Activated naive CD4-positive, alpha-beta T cell treated with anti-CD3 and anti-CD28 coated beads, Interleukin-2, amount 50 U/mL, for 16 hours (primary cell): ENCODE data around the gene UQCR11.

Source experiments
- DNase-seq: peaks from one replicate; pipeline ENCODE4 v3.0.0-alpha.2; 2020

UQCR11 gene

DNA sequence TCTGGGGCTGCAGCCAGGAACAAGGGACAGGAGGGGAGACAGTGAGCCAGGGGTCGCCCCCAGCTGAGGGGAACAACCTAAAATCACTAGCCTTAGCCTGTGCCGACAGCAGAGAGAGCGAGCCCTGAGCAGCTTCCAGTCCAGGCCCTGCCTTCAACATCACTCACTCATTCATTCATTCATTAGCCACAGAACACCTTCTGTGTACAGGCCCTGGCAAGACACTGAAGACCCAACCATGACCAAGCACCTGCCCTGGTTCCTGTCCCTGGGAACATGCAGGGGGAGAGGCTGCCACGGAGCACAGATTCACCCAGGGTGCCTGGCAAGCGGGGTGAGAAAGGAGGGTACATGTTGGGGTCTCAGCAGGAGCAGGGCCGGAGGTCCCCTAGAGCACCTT is 42.0 kb downstream of the UQCR11 start:
- DNase-seq: no peak

DNA sequence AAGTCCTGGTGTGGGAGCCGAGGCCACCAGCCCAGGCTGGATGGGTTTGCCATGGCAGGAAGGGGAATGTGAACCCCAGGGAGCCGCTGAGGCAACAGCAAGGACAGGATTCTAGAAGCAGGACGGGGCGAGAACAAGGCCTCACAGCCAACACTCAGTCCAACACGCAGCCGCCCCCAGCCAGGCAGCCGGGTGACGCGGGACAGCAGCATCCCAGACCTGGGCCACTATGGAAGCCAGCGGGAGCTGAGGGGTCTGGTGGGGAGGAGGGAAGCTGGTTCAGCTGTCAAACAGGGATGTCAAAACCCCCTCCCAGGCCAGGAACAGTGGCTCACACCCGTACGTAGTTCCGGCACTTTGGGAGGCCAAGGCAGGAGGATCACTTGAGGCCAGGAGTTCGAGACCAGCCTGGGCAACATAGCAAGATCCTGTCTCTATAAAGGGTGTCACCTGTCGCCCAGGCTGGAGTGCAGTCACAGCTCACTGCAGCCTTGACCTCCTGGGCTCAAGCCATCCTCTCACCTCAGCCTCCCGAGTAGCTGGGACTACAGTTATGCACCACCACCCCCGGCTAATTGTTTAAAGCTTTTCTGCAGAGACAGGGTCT is 43.9 kb downstream of the UQCR11 start:
- DNase-seq: no peak

DNA sequence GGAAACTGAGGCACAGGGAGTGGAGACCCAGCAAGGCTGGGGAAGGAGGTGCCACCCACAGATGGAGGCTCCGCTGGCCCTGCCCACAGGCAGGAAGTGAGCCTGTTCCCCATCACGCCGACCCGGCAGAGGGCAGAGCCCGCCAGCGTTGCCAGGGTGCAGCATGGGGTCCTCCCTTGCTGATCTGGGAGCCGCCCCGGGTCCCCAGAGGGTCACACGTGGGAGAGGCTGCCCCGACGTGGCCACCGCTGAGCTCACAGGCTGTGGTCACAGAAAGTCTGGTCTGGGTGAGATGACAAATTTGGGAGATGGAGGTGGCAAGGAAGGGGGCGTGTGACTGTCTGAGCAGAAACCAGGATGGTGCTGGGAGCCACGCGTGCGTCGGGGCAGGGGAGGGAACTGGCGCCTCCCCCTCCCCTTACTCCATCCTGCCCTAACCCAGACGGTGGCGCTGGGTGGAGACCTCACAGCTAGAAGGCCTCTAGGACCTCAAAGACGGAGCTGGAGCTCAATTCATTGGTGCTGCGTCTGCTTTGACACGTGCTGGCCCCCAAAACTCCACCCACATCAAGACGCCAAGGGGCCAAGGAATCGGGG is 44.9 kb downstream of the UQCR11 start:
- no peak for DNase-seq

DNA sequence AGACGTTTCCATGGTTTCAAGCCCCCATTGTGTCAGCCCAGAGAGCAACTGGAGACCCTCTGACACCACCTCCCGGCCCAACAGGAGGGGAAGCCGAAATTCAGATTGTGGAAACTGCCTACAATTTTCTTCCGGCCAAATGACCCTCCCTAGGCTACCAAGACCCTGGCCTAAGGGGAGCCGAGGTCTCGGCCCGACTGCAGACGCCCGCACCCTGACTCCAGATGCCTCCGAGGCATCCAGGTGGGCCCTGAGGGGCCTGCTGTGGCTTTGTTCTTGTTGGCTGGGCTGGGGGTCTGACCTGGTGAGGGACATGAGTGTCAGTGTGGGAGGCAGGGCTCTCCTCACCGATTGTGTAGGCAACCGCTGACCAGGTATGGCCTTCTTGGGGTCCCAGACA is 46.7 kb downstream of the UQCR11 start:
- DNase-seq: no peak

GRCh38 chr19:1556390-1557070 is 48.7 kb downstream of the UQCR11 start:
- no peak for DNase-seq

DNA sequence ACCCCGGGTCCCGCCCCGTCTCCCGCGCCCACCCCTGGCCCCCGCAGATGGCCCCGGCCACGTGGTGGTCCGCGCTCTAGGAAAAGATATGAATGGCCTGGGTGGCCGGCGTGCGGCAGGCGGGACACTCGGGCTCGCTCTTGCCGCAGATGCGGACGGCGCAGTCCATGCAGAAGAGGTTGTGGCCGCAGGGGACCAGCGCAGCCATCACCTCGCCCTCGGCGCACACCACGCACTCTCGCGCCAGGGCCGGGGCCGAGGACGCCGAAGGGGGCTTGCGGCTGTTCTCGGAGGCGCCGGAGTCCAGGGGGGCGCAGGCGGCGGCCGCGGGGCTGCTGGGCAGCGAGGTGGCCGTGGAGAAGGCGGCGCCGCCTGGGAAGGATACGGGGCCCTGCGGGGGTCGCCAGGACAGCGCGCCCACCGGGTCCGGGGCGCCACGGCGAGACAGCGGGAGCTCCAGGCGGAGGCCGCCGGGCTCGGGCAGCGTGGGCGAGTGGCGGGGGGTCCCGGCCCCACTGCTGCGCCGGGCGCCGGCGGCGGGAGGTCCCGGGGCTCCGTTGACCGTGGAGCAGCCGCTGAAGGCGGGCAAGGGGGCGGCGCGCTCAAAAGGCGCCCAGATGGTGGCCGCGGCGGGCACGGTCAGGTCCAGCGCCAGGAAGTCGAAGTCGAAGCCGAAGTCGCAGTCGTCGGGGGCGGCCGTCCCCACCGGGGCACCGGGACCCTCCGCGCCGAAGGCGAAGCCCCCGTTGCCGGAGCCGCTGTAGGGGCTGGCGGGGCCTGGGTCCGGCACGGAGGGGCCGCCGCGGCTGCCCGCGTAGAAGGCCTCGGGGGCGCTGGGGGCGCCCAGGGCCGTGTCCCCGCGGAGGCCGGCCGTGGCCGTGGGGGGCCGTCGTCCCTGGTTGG is 49.5 kb downstream of the UQCR11 start:
- no peak for DNase-seq

DNA sequence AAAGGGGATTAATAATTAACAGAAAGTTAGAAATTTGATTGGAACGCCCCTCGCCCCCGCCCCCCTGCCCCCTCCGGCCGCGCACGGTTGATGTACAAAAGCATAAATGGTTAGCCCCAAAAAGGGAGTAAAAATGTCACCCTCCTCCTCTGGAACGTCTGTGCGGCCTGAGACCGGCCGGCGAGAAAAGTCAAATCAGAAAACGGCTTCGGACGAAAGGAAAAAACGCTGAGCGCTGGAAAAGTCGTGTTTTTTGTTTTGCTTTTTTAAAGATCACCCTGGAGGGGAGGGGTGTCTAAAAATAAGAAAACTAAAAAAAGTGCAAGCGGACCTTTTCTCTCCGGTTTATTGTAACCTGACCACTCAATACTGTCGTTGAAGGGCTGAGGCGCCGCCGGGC is 50.3 kb downstream of the UQCR11 start:
- DNase-seq: no peak

DNA sequence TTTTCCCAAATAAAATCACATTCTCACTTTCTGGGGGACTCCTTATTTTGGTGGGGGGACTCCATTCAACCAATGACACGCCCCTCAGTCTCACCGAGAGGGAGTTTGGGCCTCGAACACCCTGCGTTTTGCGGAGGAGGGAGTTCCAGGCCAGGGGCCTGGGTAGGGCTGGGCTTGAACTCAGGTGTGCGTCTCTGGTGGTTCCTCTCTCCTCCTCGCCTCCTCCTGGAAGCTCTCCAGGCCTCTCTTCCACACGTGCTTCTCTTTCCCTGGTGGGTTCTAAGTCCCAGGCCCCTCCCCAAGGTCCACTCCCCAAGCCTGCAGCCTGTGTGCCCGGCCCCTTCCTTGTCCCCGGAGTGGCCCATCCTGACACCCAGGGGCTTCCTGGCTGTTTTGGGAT is 51.8 kb downstream of the UQCR11 start:
- DNase-seq: no peak

- no peak for DNase-seq
Observed at GRCh38 chr19:1551068-1552040, 53.9 kb downstream of the UQCR11 start.

DNA sequence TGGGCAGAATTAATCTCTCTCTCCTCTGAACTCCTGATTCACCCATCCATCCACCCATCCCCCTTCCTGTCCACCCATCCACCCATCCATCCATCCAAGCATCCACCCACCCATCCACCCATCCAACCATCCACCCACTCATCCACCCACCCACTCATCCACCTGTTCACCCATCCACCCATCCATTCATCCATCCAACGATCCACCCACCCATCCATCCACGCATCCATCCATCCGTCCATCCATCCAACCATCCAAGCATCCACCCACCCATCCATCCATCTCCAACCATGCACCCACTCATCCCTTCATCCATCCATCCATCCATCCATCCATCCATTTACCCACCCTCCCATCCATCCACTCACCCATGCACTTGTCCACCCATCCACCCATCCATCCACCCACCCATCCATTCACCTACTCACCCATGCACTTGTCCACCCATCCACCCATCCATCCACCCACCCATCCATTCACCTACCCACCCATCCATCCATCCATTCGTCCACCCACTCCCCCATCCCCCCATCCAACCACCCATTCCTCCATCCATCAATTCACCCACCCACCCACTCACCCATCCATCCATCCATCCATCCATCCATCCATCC is 55.8 kb downstream of the UQCR11 start:
- DNase-seq: no peak
